Right lobe of liver (tissue), 4 donors: ENCODE data around the gene LAMB2.

Source experiments
- POLR2A ChIP-seq: fragments of 450-650 bp; IDR thresholded peaks from one replicate; pipeline ENCODE4 v1.6.1; 2017; ENCODE audit warnings: antibody characterized with exemption, mild to moderate bottlenecking
- TF ChIP-seq, protein P1 (sequence below), 4 donors: fragments of 200-600 bp in 3 of 4; fragments of 450-650 bp in 1 of 4; IDR thresholded peaks; one replicate each; pipeline versions ENCODE4 v1.5.1 to v1.8.0; 2016 to 2022; ENCODE audit warnings: antibody characterized with exemption in 4 of 4, mild to moderate bottlenecking in 2 of 4
- donor health status: DM: no; HTN: no; CAD: no.
- donor health status: DM: no; HTN: no; CAD: no.
- donor health status: DM: no; HTN: yes; CAD: no.

DNA sequence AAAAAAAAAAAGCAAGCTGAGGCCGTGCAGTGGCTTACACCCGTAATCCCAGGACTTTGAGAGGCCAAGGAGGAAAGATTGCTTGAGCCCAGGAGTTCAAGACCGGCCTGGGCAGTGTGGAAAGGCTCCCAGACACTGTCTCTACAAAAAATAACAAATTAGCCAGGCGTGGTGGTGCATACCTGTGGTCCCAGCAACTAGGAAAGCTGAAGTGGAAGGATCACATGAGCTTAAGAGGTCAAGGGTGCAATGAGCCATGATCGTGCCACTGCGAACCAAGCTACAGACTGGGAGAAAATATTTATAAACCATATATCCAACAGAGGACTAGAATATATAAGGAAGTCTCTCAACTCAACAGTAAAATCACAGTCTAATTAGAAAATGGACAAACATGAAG lies 48.5 kb upstream of the LAMB2 start:
- TF ChIP-seq, protein P1, sequence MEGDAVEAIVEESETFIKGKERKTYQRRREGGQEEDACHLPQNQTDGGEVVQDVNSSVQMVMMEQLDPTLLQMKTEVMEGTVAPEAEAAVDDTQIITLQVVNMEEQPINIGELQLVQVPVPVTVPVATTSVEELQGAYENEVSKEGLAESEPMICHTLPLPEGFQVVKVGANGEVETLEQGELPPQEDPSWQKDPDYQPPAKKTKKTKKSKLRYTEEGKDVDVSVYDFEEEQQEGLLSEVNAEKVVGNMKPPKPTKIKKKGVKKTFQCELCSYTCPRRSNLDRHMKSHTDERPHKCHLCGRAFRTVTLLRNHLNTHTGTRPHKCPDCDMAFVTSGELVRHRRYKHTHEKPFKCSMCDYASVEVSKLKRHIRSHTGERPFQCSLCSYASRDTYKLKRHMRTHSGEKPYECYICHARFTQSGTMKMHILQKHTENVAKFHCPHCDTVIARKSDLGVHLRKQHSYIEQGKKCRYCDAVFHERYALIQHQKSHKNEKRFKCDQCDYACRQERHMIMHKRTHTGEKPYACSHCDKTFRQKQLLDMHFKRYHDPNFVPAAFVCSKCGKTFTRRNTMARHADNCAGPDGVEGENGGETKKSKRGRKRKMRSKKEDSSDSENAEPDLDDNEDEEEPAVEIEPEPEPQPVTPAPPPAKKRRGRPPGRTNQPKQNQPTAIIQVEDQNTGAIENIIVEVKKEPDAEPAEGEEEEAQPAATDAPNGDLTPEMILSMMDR (IDR thresholded peaks at IDR 0.05), result no peak
- no peak for TF ChIP-seq POLR2A
